Stimulated activated CD8-positive, alpha-beta memory T cell treated with anti-CD3 and anti-CD28 coated beads, Interleukin-7, amount 100 ng/mL, for 1 hour (primary cell): ENCODE measurements around the gene BFSP1.
A peak's percentile ranks its signal among the peaks of the same experiment; 100 is the strongest.

Experiments
- DNase-seq, 2 donors: peaks; one replicate each; pipeline ENCODE4 v3.0.0-alpha.2; 2020; ENCODE audit warnings: low read depth in 2 of 2

The BFSP1 gene

GRCh38 chr20:17530716-17531664 lies at the start of gene BFSP1:
BFSP1 (minus strand) TSS chr20:17531379; CDS start chr20:17531329, 50 bp downstream.
- peak in 1 of 2 donors; percentile 1 for DNase-seq

GRCh38 chr20:17580895-17581294 lies 49.7 kb upstream of the BFSP1 start:
- no peak for DNase-seq

- DNase-seq, result no peak
Measured at GRCh38 chr20:17579369-17580039, 48.3 kb upstream of the BFSP1 start.

GRCh38 chr20:17576215-17576614 lies 45.0 kb upstream of the BFSP1 start:
- no peak for DNase-seq

DNA sequence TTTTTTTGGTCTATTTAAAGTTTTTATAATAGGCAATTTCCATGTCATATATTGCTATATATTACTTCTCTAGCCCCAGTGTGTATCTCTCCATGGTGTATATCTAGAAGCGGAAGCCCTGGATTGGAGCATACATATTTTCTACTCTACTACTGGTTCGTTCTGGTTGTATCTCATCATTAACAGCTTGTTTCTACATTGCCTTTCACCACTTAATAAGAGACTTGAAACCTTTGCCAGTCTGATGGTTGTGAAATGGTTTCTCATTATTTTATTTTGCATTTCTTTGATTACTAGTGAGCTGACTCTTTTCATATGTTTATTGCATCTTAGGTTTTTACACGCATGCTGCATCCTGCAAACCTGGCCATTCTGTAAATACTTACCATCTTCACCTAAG lies 42.3 kb upstream of the BFSP1 start:
- DNase-seq, result no peak

- DNase-seq, result no peak
Measured at GRCh38 chr20:17572034-17572638, 41.0 kb upstream of the BFSP1 start.

GRCh38 chr20:17571153-17571527 lies 40.0 kb upstream of the BFSP1 start:
- DNase-seq, result no peak

DNA sequence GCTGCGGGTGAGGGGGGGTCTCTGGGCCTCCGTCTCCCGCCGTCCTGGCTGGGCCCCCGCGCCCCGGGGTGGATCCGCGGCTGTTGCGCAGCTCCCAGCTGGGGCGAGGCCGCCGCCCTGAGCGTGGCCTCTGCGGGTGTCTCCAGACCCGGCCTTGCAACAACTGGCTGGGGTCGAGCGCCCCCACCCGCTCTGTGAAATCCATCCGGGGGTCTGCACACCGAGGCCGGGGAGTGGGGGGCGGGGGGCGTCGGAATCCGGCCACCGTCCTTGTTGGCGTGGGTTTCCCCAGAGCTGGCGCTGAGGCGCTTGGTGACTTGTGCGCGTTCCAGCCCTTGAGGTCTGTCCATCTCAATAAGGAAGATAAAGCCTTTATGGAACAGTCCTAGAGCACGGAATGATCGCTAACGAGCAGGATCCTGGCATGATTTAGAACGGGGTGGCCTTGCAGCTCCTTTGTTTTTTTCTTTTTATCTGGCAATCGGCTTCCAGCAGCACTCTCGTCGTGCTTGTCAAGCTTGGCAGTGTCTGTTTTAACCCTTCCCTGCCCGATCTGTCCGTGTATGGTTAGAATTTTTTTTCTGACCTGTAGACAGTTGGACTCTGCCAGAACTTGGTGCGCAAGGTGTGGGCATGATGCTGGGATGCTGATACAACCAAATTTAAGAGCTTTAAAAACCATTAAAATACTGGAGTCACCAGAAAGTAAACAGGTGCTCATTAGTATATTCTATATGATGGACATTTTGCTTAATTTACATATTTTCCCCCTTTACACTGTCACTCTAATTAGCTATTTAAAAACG lies 39.4 kb upstream of the BFSP1 start:
- no peak for DNase-seq

DNA sequence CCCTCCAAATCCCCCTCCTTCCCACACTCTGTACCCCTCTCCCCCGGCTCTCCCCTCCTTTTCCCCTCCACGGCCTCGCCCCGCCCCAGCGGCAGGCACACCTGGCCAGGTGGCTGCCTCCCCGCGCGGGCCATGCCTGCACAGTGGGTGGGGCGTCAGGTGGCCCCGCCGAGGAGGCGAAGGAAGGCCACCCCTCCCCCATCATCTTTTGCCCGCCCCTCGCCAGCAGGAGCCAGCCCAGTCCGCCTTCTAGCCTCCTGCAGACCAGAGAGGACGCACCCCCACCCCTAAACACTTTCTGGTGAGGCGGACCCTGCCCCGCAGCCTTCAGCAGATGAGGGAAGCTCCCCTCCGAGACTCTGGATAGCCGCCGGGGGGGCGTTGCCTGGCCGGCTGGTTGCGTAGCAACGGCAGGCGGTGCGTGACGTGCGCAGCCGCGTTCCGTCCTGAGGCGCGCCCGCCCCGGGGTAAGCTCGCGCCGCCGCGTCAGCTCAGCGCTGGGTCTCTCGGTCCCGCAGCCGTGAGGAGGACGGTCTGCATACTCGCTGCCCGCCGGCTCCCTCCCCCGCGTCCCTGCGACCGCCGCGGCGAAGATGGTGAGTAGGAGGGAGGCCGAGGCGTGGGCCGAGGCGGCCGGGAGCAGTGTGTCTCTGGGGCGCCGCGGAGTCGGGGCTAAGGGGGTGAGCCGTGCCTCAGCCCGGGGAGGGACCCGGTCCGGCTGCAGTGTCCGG lies 38.6 kb upstream of the BFSP1 start, which contains the start of gene DSTN:
Gene DSTN (plus strand): TSS at position 460 of the 731 bp plus-strand sequence. CDS start 134 bp downstream, at position 594.
- peak; percentile 71 to 76 for DNase-seq

- DNase-seq, result no peak
Measured at GRCh38 chr20:17568972-17569521, 37.9 kb upstream of the BFSP1 start.

DNA sequence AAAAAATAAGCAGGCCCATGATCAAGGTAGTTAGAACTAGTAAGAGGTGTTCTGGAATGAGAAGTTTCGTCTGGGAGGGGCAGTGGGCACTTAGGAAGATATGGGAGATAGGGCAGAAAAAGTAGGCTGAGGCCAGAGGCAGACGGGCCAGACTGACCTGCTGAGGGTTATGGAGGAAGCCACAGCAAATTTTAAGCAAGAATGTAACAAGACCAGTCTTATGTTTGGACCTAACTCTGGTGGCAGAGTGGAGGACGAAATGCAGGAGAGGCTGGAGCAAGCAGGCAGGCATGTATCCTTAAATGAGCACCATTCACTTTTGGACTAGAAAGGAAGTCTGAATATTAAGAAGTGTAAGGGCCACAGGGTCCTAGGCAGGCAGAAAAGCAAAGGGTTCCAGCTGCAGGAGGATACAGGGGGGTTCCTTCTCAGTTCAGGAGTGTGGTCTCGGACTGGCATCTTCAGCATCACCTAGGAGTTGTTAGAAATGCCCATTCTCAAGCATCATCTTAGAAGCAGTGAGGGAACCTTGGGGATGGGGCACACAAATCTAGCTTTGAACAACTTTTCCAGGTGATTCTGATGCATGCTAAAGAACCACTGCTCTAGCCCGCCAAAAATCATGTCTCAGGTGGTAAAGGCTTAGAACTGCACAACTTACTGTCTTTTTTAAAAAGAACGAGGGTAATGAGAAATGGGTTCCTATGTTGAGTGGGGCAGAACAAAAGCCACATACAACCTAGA lies 37.0 kb upstream of the BFSP1 start:
- DNase-seq, result no peak

DNA sequence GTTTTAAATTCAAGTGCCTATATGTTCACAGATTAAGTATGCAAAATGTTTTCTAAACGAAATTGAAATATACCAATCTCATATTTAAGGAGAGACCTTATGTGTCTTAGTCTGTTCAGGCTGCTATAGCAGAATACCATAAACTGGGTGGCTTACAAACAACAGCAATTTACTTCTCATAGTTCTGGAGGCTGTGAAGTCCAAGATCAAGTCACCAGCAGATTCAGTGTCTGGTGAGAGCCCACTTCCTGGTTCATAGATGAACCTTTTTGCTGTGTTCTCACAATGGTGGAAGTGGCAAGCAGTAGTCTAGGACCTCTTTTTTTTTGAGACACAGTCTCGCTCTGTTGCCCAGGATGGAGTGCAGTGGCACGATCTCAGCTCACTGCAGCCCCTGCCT lies 35.2 kb upstream of the BFSP1 start:
- DNase-seq, result no peak

DNA sequence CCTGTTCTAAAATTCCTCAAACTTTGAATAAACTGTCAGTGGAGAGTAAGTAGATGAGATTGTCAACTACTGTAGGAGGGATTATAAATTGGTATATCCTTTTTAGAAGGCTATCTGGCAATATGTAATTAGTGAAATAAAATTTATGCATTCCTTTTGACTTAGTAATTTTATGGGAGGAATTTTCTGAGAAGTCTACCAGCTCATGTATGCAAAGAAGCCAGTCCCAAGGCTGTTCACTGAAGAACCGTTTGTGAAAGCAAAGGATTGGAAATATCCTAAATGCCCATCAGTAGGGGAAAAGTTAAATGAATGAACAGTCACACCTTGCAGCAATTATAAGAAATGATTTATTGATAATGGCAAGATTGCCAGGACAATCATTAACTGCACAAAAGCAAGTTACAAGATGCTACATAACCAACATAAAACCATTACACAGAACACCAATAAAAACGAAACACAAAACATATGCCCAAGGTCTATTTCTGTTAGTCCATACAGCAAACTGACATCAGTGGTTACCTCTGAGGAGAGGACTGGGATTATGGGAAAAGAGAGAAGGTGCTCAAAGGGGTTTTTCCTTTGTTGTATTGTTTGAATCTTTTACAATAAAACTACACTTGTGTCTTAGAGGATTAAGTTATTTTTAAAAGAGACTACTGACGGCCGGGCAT lies 34.1 kb upstream of the BFSP1 start:
- DNase-seq, result no peak

GRCh38 chr20:17562804-17563305 lies 31.7 kb upstream of the BFSP1 start:
- no peak for DNase-seq

GRCh38 chr20:17560344-17561074 lies 29.3 kb upstream of the BFSP1 start:
- DNase-seq, result no peak

- DNase-seq, result no peak
Measured at GRCh38 chr20:17559338-17559737, 28.2 kb upstream of the BFSP1 start.

DNA sequence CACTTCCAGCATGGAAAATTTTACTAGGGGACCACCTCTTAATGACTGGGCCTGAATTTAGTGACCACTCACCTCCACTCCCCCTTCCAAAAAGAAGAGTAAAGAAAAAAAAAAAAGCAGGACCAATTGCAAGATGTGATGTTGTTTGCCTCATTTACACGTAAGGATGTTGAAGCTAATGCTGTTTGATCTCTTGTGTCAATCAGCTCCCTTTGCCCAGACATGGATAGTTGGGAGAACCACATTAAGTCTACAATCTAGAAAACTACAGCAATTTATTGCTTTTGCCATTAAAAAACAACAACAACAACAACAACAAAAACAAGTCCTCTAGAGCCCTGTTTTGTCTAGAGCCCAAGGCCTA lies 27.7 kb upstream of the BFSP1 start:
- DNase-seq, result no peak

DNA sequence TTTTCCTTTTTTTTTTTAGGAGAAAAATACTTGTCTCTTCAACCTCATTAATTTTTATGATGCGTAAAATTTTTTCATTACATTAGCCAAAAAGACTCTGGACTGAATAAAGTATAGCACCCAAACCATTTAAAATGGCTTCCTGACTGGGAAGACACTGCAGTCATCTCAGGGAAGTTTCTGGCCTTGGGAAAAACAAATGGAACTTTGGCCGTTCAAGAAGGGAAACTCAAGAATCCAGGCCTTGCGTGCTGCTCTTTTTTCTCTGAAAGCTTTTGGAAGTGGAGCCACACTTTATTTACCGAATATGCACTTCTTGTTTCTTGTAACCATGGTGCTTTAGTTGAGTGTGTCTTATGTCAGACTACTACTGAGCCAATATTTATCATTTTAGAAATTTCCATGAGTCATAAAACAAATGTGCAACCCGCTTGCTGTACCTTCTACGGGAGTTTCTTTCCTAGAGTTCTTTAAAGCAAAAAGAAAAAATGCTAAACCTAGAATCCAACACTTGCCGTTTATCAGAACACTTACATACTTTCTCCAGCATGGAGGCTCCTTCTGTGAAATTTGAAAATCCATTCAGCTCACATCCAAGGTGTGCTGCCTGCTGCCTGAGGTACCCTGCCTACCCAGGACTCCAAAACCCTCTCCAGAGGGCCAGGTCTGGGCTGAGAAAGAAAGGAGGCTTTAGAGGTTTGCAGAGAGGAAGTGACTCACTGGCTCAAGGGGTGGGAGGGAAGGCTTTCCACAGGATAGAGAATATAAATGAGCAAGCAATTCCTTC lies 27.2 kb upstream of the BFSP1 start:
- no peak for DNase-seq
